Omental fat pad (tissue), 4 donors: Measurements from ENCODE around the gene SLAMF9. TPM values are rescaled to one million over a fixed set of nuclear protein-coding genes. Genes with fewer than 3 reads are reported as not detected.

ENCODE experiments used
- ATAC-seq: fragments of 150-250 bp; one replicate; pipeline ENCODE4 v1.9.1; 2016; ENCODE audit warnings: mild to moderate bottlenecking, moderate library complexity; ENCODE audit not compliant: low FRiP score
- DNase-seq: peaks from one replicate; pipeline ENCODE4 v3.0.0-alpha.2; 2019; ENCODE audit warnings: low spot score
- CTCF ChIP-seq, 3 donors: fragments of 450-650 bp; IDR thresholded peaks; one replicate each; pipeline ENCODE4 v1.5.1; 2016 to 2017; ENCODE audit warnings: antibody characterized with exemption in 3 of 3, mild to moderate bottlenecking in 3 of 3, moderate library complexity in 2 of 3
- total RNA-seq, 4 donors: library from RNA; depleted of rRNA; stranded (reverse); fragments of >200 nt; gene quantifications; one replicate each; pipeline ENCODE4 v1.1.0, GENCODE V29; 2016

SLAMF9 gene
- total RNA-seq, 4 donors from 2014 or later, result 0.56 to 7.2 (median 1.0) TPM; not detected in 1

- TF ChIP-seq CTCF (IDR thresholded peaks at IDR 0.05), result no peak
- no peak for ATAC-seq
- DNase-seq, result no peak
Observed at GRCh38 chr1:159930216-159930615, 23.8 kb downstream of the SLAMF9 start.

DNA sequence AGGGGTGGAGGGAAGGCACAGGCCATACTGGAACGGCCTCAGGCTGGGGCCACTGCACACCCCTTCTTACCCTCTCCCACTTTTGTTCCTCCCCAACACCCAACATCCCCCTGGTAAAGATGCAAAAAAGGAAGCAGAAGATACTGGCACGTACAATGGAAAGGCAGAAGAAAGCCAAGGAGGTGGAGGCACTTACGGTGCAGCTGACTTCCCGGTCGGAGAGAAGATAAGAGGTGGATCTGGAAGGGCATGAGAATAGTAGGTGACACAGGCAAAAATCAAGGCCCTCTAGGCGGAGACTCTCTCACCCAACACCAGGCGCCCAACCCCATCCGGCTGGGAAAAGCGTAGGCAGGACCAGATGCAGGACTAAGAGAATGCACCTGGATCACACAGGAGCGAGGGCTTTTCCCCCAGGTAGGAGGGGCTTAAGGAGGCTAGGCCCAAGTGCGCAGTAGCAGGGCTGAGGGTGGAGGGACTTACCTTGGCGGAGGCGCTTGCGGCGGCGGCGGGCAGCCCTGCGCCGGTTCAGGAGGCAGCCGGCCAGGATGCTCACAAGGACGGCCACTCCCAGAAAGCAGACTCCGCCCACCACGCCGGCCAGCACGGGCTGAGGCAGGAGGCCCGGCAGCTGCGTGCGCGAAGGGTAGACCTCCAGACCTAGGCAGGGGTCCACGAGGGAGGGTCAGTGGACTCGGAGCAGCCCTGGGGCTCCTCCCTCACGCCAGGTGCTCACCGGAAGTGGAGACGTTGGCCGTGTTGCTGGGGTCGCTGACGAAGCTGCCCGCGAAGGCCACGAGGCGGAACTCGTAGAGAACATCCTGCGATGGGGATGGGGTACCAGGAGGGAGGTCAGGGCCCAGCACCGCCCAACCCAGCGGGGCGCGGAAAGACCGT lies 24.6 kb downstream of the SLAMF9 start:
- ATAC-seq, result no peak
- no peak for TF ChIP-seq CTCF (IDR thresholded peaks at IDR 0.05)
- DNase-seq, result no peak

- no peak for TF ChIP-seq CTCF (IDR thresholded peaks at IDR 0.05)
- ATAC-seq (no peak), DNase-seq (no peak)
Observed at GRCh38 chr1:159928491-159929050, 25.5 kb downstream of the SLAMF9 start.

DNA sequence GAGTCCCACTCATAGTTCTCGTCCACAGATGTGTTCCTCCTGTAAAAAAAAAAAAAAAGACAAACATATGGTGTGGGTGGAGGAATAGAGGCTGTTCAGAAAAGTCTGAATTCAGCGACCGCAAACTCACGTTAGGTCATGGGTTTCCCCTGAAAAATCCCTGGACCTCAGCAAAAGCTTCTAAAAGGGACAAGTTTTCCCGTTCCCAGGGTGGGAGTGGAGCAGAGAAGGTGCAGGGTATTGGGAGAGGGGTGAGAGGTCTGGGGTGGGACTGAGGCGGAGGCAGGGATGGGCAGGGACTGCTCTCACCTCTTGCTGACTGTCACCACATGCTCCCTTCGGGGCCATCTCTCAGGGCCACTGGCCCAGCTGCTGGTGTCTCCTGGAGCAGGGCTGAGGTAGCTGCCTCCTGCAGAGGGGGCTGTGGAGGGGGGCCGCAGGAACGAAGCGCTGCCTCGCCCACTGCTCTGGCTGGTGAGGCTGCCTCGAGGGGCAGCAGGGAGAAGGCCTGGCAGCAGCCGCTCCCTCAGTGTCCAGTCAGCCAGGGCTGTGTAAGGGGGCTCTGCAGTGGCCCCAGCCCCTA lies 26.1 kb downstream of the SLAMF9 start:
- ATAC-seq, result no peak
- DNase-seq, result no peak
- TF ChIP-seq CTCF (IDR thresholded peaks at IDR 0.05), result no peak

GRCh38 chr1:159927211-159927848 lies 26.7 kb downstream of the SLAMF9 start:
- ATAC-seq (no peak), DNase-seq (no peak)
- TF ChIP-seq CTCF (IDR thresholded peaks at IDR 0.05), result no peak

GRCh38 chr1:159925719-159926078 lies 28.3 kb downstream of the SLAMF9 start:
- no peak for DNase-seq
- no peak for TF ChIP-seq CTCF (IDR thresholded peaks at IDR 0.05)
- no peak for ATAC-seq
